Endothelial cell of hepatic sinusoid (primary cell): ENCODE results near the gene BHLHA15.

Experiments used
- in situ Hi-C: cut with HindIII; loops from 2 replicates; pipeline ENCODE4 v1.10.0; 2017; ENCODE audit warnings: low sequenced_read_pairs

Gene BHLHA15

DNA sequence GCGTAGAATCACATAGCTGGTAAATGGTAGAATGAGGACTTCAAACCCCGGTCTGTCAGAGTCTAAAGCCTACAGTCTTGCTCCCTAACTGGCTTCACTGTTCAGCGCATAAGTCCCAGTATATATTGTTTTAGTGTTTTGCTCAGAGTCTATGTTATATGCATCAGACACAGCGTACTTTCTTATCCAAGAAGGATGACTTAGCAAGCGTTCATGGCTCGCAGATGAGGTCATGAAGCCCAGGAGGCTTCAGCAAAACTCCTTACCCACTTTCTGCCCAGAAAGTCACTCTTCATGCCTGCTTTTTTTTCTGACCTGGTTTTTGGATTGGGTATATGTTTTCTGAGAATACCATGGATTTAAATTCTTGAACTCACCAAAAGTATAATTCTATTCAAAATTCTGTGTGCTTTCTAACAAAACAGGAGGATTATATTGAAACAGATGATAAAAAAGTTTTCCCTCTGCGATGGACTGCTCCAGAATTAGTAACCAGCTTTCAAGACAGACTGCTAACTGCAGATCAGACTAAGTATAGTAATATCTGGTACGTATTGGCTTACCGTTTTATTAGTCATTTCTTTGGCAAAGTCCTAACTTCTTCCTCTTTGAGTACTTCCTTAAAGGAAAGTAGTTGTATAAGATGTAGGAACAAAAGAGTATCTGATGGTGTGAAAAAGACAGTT, 24.6 kb upstream of the BHLHA15 start:
- in situ Hi-C loops = no loop called here

DNA sequence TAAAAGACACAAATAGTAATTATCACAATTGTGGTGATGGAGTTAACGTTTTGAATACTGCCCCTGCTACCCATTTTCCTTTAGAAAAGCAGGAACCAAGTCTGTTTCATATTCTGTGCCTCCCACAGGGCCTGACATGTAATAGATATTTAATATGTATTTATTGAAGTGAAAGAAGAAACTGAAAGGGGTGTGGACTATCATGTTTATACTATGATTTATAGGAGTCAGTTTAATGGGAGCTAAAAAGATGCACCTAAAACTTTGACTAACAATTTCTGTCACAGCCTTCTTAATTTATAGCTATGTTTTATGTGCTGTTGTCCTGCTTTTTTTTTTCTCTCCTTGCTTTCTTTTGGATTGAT, 24.1 kb upstream of the BHLHA15 start:
- in situ Hi-C loops = no loop called here

DNA sequence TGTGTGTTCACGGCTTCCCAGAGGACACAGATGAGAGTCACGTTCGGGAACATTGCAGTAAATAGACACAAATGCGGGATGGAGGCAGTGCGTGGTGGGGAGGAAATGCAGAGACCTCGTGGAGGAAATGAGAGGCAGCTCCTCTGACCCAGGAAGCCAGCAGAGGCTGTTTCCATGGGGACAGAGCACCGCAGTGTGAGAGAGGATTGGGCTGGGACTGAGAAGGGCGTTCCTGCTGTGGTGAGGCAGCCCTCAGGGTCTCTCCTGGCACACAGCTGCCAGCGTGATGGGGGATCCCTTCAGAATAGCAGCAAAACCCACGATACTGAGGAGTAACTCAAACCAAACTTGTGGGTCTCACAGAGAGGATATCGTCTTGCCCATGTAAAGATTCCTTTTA, 21.7 kb upstream of the BHLHA15 start:
- in situ Hi-C loops = no loop called here

DNA sequence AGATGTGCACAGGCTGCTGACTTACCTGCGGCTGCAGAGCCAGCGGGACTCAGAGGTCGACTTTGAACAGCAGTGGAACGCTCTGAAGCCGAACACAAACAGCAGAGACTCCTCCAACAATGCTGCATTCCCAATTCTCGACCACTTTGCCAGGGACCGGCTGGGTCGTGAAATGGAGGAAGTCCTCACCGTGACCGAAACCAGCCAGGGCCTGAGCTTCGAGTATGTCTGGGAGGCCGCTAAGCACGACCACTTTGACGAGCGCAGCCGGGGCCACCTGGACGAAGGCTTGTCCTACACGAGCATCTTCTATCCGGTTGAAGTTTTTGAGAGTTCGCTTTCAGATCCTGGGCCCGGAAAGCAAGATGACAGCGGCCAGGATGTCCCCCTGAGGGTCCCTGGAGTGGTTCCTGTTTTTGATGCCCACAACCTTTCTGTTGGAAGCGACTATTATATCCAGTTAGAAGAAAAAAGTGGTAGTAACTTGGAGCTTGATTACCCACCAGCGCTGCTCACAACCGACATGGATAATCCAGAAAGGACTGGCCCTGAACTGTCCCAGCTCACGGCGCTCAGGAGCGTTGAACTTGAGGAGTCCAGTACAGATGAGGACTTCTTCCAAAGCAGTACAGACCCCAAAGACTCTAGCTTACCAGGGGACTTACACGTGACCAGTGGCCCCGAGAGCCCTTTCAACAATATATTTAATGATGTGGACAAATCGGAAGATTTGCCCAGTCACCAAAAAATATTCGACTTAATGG, 19.4 kb upstream of the BHLHA15 start:
- in situ Hi-C loops = no loop called here

DNA sequence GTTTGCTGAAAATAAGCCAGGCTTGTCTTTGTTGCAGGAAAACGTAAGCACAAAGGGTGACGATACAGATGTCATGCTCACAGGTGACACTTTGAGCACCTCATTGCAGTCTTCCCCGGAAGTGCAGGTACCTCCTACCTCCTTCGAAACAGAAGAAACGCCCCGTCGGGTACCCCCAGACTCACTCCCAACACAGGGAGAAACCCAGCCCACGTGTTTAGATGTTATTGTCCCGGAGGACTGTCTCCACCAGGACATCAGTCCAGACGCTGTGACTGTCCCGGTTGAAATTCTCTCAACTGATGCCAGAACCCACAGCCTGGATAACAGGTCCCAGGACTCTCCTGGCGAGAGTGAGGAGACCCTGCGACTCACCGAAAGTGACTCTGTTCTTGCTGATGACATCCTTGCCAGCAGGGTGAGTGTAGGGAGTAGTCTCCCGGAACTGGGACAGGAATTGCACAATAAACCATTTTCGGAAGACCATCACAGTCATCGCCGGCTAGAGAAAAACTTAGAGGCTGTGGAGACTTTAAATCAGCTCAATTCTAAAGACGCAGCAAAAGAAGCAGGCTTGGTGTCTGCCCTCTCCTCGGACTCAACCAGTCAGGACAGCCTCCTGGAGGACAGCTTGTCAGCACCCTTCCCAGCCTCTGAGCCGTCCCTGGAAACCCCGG, 18.3 kb upstream of the BHLHA15 start:
- in situ Hi-C loops = no loop called here

DNA sequence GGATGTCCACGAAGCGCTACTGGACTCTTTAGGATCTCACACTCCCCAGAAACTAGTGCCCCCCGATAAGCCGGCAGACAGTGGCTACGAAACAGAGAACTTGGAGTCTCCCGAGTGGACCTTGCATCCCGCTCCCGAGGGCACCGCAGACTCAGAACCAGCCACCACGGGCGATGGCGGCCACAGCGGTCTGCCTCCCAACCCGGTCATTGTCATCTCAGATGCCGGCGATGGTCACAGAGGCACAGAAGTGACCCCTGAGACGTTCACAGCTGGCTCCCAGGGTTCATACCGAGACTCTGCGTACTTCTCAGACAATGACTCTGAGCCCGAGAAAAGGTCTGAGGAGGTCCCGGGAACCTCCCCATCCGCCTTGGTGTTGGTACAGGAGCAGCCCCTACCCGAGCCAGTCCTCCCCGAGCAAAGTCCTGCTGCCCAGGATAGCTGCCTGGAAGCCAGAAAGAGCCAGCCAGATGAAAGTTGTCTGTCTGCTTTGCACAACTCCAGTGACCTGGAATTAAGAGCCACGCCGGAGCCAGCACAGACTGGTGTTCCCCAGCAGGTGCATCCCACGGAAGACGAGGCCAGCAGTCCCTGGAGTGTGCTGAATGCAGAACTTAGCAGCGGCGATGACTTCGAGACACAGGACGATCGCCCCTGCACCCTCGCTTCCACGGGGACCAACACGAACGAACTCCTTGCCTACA, 17.6 kb upstream of the BHLHA15 start:
- in situ Hi-C loops = no loop called here

DNA sequence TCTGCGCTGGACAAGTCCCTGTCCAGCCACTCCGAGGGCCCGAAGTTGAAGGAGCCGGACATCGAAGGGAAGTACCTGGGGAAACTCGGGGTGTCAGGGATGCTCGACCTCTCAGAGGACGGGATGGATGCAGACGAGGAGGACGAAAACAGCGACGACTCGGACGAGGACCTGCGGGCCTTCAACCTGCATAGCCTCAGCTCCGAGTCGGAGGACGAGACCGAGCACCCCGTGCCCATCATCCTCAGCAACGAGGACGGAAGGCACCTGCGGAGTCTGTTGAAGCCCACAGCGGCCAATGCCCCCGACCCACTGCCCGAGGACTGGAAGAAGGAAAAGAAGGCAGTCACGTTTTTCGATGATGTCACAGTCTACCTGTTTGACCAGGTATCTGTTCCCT, 17.1 kb upstream of the BHLHA15 start:
- in situ Hi-C loops = no loop called here

DNA sequence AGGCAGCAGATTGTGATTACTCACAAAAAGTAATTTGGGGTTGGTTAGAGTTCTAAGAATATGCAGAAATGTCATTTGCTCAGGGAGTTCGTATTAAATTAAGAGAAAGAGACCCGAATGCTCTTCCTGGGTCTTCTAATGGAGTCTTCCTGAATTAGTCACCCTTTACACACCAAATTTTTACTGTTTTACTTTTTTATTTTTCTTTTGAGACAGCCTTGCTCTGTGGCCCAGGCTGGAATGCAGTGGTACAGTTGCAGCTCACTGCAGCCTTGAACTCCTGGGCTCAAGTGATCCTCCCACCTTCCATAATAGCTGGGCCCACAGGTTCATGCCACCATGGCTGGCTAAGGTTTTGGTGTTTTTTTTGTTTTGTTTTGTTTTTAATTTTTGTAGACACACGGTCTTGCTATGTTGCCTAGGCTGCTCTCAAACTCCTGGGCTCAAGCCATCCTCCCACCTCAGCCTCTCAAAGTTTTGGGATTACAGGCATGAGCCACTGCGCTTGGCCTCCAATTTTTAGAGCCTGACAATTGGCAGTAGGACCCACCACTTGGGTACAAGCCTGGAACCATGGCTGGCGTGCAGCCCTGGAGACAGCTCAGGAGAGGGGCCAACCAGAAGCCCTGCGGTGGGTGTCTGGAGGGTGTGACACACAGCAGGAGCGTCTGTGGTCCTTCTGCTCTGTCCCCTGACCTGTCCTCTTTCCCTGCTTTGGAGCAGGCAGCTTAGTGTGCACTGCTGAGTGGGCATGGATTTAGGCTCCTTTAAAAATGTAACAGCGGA, 16.4 kb upstream of the BHLHA15 start:
- in situ Hi-C loops = no loop called here

DNA sequence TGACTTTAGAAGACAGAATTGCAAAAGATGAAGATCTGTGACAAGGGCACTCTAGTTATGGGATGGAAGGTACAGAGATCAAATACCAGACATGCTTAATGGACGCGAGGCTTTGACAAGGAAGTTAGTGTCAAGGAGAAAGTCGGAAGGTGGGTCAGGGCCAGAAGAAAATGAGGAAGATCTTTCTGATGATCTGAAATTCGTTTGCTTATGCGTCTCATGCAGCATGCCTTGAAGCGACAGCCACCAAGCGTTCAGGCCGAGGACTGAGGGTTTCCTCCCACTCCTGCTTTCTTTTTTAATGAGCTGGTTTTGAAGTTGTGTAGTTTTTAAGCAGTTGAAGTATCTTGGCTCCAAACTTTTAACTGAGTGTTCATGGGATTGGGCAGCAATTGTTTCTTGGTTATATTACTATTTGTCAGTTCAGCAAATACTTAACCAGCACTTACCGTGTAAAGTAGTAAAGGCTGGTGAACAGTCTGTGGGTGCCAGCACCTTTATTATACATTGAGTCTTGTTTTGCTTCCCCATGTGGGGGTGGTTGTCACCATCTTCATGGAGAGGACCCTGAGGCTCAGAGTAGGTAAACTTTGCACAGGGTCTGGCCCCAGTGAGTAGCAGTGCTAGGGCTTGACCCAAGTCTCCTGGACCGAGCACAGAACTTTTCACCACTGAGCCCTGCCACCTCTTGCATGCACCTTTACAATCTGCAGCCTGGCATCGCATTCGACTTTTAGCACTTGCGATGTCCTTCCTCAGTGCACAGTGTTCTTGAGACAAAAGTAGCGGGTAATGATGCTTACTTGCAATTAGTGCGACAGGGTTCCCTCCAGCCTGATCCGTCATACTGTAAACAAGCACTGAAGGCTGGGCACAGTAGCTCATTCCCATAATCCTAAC, 14.3 kb upstream of the BHLHA15 start:
- in situ Hi-C loops = no loop called here

DNA sequence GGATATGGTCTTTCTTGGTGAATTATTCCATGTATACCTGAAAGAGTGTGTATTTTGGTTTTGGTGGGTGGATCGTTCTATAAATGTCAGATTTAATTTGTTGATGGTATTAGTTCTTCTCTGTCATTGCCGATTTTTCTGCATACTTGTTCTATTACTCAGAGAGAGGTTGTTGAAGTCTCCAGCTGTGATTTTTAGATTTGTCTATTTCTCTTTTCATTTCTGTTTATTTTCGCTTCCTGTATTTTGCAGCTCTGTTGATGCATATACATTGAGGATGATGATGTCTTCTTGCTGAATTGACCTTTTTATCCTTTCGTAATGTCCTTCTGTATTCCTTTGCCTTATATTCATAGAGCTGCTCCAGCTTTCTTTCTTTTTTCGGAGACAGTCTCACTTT, 12.1 kb upstream of the BHLHA15 start:
- in situ Hi-C loops = no loop called here

DNA sequence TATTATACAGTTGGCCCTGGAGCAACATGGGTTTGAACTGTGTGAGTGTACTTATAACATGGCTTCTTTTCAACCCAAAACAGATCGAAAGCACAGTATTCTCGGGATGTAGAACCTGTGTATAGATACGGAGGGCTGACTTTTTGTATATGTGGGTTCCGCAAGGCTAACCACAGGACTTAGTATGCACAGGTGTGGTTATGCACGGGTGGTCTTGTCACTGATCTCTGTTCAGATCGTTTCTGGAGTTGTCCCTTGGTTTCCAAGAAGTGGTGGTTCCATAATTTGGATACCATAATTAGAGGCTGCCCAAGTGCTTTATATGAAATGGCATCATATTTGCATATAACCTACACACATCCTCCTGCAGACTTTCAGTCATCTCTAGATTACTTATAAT, 10.9 kb upstream of the BHLHA15 start:
- in situ Hi-C loops = loop anchor here (10.0 kb wide), 1 partner anchor 94 kb away; no protein-coding TSS in a partner anchor

DNA sequence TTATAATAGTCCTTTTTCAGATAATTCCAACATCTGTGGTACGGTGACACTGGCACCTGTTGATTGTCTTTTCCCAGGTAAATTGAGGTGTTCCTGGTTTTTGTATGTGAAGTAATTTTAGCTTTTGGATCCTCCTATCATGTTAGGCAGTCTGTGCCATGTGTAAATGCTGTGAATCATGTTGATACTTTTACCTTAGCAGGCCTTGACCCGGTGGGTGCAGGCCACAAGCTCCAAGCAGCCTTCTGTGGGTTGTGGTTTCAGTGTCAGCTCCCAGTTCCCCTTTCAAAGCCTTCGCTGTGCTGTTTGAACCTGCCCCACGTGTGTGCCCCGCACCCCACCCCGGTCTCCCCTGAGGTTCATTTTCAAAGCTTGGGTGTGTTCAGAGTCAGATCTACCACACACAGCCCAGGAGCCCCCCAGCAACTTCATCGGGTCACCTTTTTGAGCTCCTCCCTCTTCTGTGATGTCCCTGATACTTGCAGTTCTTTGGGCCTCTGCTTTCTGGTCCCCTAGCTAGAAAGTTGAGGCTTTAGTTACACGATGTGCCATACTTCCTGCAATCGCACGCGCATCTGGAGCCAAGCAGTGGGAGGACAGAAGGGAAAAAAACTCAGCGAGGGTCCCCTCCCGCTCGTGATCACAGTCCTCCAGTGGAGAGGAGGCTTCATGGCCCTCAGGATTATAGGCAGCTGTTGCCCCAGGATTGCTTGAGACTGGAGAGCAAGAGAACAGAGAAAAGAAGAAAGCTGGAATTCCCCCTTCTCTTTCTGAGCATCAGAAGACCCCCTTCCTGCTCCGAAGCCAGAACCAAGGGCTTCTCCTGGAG, 8.7 kb upstream of the BHLHA15 start:
- in situ Hi-C loops = loop anchor here (10.0 kb wide), 1 partner anchor 92 kb away; no protein-coding TSS in a partner anchor

DNA sequence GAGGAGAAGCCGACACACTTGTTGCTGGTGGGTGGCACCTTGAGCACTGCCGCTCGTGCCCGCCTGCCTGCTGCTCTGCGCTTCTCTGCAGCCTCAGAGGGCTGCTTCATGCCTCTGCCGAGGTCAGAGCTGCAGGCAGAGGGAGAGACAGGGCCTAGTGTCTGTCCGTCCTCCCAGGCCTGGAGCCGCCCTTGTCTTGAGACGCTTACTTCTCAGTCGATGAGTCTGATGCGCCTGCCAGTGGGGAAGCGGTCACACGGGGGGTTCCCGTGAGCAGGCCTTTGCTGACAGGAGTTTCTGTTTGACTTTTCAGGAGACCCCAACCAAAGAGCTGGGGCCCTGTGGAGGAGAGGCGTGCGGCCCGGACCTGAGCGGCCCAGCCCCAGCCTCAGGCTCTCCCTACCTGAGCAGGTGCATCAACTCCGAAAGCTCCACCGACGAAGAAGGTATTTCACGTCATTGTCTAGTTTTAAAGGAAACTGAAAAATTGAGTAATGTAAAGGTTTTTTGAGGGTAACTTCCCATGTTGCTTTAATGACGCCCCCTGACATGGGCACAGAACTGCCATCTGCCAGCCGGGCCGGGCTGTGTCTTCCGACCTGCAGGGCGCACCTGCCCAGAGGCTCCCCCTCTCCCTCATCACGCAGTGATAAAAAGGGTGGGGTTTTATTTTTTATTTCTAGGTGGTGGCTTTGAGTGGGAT, 7.8 kb upstream of the BHLHA15 start:
- in situ Hi-C loops = loop anchor here (10.0 kb wide), 1 partner anchor 91 kb away; no protein-coding TSS in a partner anchor

DNA sequence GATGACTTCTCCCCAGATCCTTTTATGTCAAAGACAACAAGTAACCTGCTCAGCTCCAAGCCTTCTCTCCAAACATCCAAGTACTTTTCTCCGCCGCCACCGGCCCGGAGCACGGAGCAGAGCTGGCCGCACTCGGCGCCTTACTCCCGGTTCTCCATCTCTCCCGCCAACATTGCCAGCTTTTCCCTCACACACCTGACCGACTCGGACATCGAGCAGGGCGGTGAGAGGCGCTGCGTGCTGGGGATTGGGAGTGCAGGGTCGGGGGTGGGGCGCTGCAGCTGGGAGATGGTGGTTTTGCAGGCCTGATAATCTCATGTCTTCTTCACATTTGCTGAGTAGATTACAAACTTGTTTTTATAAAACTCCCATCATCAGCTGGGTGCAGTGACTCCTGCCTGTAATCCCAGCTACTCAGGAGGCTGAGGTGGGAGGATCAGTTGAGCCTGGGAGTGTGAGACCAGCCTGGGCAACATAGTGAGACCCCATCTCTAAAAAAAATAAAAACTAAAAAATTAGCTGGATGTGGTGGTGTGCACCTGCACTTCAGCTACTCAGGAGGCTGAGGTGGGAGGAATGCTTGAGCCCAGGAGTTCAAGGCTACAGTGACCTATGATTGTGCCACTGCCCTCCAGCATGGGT, 7.2 kb upstream of the BHLHA15 start:
- in situ Hi-C loops = loop anchor here (10.0 kb wide), 1 partner anchor 91 kb away; no protein-coding TSS in a partner anchor

DNA sequence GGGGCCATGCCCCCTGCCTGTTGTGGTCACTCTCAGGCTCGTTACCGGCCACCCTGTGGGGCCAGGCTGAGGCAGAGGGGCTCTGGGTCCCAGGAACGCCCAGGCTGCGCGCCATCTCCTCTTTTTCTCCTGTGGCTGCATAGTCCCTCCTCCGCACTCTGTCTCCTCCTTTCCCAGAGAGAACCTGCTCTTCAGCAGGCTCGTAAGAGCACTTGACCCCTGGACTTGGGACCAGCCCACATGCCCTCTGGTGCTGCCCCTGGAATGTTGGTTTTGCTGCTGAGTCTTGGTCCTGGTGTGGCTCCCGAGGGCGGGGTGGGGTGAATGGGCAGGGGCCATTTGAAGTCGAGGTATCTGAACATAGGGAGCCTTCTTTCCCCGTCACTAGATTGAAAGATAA, 6.6 kb upstream of the BHLHA15 start:
- in situ Hi-C loops = loop anchor here (10.0 kb wide), 1 partner anchor 90 kb away; no protein-coding TSS in a partner anchor

DNA sequence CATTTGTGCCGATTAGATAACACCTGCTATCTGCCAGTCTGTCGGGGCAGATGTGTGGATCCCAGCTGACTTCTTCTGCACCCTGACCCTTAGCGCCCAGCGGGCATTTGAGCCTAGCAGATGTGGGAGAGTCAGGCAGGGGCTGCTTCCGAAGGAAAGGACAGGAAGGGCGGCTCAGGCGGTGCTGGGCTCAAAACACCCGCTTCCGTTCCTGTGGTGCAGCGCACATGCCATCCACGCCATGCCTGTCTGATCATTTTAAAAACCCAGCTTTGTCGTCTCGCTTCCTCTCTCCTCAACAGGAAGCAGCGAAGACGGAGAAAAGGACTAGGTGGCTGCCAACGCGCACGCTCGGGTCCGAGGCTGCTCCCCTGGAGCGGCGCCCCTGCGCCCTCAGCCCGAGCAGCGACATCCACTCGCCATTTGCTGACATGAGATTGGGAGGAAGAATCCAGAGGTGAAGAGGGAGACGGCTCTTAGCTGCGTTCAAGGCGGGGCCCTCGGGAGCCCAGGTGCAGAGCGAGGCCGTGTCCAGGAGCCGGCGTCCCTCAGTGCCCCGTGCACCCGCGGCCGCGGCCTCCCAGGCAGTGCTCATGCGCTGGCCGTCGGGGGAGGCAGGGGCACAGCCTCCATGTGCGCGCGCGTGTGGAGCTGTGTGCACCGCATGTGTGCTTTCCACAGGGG, 5.9 kb upstream of the BHLHA15 start:
- in situ Hi-C loops = loop anchor here (10.0 kb wide), 1 partner anchor 89 kb away; no protein-coding TSS in a partner anchor
